Activated naive CD4-positive, alpha-beta T cell treated with anti-CD3 and anti-CD28 coated beads, Interleukin-2, amount 50 U/mL, for 16 hours (primary cell): ENCODE data around the gene SLC4A1.

Experiments
- DNase-seq: peaks from one replicate; pipeline ENCODE4 v3.0.0-alpha.2; 2020

The SLC4A1 gene

DNA sequence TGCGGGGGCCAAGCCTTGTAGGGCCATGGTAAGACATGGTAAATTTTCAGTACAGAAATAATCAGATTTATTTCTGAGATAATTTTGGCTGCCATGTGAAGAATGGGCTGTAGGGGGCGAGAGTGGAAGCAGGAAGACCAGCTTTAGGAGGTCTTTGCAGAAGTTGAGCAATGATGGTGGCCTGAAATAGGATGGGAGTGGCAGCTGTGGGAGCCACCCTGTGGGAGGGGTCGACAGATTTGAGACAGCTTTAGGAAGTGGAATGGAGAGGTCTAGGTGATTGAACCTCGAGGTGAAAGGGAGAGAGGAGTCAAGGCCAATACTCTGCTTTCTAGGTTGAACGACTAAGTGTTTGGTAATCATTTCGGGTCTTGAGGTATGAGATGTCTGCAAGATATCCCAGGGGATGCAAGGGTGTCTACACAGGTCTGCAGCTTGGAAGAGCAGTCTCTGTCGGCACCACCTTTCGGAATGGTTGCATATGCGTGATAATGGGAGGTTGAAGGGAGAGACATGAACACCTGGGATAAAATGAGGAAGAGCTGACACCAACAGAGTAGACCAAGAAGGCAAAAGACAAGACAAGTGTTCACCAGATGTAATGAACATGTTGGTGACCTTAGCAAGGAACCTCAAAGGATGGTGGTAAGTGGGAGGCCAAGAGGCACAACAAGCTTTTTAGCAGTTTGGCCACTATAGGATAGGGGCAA lies 64.0 kb downstream of the SLC4A1 start:
- peak; percentile 45 for DNase-seq

DNA sequence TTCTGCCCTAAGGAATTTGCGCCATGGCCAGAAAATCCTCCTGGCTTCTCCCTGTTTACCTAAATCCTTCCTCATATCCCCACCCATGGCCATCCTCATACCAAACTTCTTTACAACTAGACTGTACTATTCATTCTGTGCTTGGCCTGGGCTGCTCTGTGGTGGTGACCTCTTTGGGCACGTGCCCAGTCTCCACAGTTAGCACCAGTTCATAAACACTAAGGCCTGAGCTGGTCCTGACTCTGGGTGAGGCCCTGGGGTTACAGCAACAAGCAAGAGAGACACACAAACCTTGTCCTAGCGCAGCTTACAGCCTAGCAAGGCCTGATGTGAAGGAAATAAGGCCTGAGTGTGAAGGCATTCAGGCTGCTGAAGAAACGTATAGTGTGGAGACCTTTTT lies 65.2 kb downstream of the SLC4A1 start:
- DNase-seq: no peak

DNA sequence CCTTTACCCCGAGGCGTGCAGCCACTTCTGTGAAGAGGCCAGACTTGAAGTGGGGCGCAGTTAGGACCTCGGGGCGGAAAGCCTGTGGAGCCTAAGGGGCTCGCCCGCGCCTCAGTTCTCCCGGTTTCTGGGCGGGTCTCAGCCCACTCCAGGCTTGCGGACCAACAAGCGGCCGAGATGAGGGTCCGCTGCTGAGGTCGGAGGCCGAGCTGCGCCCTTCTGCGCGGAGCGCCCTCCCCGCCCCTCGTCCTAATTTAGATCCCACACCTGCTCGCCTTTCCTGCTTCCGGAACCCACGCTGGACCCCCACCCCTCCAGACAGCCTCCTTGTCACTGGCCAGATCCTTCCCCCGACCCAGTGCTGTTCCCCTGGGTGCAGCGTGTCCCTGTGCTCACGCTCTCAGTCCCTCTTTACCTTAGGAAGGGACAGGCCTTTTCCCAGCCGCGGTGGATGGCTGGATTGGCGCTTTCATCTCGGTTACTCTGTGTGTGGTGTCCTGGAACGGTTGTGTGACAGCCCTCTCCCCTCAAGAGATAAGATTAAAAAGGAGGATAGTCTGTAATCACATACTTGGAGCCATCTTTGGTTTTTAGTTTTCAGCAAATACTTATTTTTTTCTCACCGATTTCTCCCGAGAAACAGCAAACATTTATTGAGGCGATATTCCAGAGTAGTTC lies 67.3 kb downstream of the SLC4A1 start:
- no peak for DNase-seq

DNA sequence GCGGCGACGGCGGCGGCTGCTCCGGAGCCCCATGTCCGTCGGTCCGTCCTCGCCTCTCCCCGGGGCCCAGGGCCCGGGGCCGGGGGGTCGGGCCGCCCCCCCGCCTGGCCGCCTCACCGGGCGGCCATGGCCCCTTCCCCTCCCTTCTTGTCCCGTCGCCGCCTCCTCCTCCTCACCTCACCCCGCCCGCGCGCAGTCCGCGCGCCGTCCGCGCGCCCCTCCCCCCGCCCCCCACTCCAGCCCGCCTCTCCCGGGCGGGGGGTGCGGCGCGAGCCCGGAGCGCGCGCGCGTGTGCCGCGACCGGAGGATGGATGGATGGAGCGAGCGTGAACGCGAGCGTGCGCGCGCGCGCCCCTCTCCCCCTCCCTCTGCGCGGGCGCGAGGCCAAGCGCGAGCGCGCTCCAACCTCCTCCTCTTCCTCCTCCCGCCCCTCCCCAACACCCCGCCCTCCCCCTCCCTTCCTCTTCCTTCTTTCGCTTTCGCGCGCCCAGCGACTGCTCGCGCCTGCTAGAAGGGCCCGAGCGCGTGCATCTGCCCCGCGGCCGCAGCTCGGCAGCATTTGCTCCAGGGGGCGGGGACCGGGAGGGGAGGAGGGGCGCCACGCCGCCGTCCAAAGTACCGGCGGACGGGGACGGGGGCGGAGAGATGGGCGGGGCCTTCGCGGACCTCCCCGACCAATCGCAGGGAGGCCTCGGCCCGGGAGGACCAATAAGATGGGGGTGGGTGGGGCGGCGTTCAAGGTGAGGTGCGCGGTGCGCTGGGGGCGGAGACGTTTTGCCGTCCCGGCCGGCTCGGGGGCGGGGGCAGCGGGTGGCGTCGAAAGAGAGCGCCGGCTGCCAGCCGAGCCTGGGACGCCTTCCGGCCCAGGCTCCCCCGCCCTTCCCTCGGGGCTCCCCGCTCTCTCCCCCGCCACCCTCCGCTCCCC lies 68.1 kb downstream of the SLC4A1 start, which contains the start of gene ATXN7L3:
Gene ATXN7L3 (minus strand): TSS at position 332 of the 925 bp plus-strand sequence. CDS start 1,814 bp downstream, outside the sequence.
- DNase-seq: peak; percentile 100

DNA sequence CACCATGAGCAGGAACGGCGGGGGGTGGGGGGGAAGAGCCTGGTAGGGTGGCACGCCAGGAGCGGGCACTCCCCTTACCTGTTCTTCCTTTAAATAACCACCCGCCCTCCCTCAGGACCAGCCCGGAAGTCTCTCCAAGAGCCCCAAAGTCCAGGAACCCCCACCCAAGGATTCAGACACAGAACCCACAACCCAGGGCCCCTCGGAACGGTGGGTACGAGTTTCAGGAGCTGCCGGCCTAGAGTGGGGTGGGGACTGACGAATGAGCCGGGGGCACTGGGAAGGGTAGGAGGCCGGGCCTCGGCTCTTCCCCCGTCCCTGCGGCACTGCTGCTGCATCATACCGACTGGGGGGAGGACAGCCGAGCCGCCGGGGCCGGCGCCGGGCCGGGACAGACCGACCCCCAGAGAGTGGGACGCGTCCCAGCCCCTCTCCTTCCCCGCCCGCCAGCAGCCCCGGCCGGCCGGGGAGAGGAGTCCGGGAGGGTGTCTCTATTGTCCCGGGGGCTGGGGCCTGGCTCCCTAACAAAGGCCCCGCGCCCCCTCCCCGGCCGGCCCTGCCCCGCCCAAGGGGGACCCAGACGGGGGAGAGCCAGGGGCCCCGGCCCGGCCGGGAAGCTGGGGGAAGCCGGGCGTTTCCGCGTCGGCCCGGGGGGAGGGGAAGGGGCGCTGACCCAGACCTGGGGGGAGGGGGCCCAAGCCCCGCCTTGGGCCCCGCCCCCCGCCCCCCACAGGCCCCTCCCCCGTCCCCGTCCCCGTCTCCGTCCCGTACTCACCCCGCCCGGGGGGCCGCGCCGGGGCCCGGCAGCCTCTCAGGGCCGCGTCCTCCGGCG lies 69.0 kb downstream of the SLC4A1 start:
- peak; percentile 58 for DNase-seq
